Loucy (cell line): Measurements from ENCODE around the gene OSBPL3.

Source experiments
- CTCF ChIP-seq: fragments of 200-600 bp; sonication (generic); conservative IDR thresholded peaks from 2 replicates; pipeline ENCODE4 v1.5.1; 2014; ENCODE audit warnings: mild to moderate bottlenecking, antibody characterized with exemption, low read length
- EZH2phosphoT487 ChIP-seq: fragments of 200-600 bp; IDR thresholded peaks from 2 replicates; pipeline ENCODE4 v1.6.1; 2018; ENCODE audit warnings: antibody characterized with exemption, mild to moderate bottlenecking, moderate library complexity, borderline replicate concordance

GRCh38 chr7:24827589-24827988 lies 152.4 kb downstream of the OSBPL3 start:
- TF ChIP-seq CTCF (no peak), EZH2phosphoT487 (no peak)
